Peyer's patch (tissue), 4 donors: ENCODE data around the gene TOR2A.

Experiments used
- POLR2A ChIP-seq, 2 donors: fragments of 450-650 bp; IDR thresholded peaks; one replicate each; pipeline ENCODE4 v1.5.1; 2017; ENCODE audit warnings: antibody characterized with exemption in 2 of 2, mild to moderate bottlenecking in 2 of 2, moderate library complexity in 2 of 2
- TF ChIP-seq, protein P1 (sequence below), 6 experiments: fragments of 450-650 bp in 4 of 6; fragments of 200-600 bp in 2 of 6; sonication (generic) in 1 of 6; IDR thresholded peaks; one replicate each; pipeline ENCODE4 v1.5.1; 2017 to 2019; ENCODE audit warnings: antibody characterized with exemption in 6 of 6, mild to moderate bottlenecking in 3 of 6, moderate library complexity in 1 of 6

GRCh38 chr9:127690735-127691134 lies 44.4 kb downstream of the TOR2A start:
- TF ChIP-seq, protein P1, sequence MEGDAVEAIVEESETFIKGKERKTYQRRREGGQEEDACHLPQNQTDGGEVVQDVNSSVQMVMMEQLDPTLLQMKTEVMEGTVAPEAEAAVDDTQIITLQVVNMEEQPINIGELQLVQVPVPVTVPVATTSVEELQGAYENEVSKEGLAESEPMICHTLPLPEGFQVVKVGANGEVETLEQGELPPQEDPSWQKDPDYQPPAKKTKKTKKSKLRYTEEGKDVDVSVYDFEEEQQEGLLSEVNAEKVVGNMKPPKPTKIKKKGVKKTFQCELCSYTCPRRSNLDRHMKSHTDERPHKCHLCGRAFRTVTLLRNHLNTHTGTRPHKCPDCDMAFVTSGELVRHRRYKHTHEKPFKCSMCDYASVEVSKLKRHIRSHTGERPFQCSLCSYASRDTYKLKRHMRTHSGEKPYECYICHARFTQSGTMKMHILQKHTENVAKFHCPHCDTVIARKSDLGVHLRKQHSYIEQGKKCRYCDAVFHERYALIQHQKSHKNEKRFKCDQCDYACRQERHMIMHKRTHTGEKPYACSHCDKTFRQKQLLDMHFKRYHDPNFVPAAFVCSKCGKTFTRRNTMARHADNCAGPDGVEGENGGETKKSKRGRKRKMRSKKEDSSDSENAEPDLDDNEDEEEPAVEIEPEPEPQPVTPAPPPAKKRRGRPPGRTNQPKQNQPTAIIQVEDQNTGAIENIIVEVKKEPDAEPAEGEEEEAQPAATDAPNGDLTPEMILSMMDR (IDR thresholded peaks at IDR 0.05): no peak
- TF ChIP-seq POLR2A (IDR thresholded peaks at IDR 0.05): no peak
